NCI-H774 (cell line): ENCODE data around the gene WDR31.
"Not testable (repeated sequence)": the region's sequence is repeated elsewhere in the genome, so short reads cannot be mapped to it uniquely, and the experiment has no call there.

ENCODE experiments used
- DNase-seq: peaks from one replicate; lab custom pipeline; 2025; lab: John Stamatoyannopoulos, UW

WDR31 gene

GRCh38 chr9:113340011-113340699, at the start of gene WDR31:
TSS of gene WDR31 (minus strand) at chr9:113340275. CDS start at chr9:113332022, 8,253 bp downstream.
- DNase-seq: peak; percentile 83

GRCh38 chr9:113389451-113389850, 49.4 kb upstream of the WDR31 start:
- DNase-seq: no peak

GRCh38 chr9:113388833-113389232, 48.8 kb upstream of the WDR31 start:
- DNase-seq: no peak

GRCh38 chr9:113387560-113388230, 47.6 kb upstream of the WDR31 start:
- DNase-seq: no peak

GRCh38 chr9:113386571-113387393, 46.7 kb upstream of the WDR31 start:
- DNase-seq: no peak

GRCh38 chr9:113381909-113382411, 41.9 kb upstream of the WDR31 start:
- no peak for DNase-seq

- not testable (repeated sequence) for DNase-seq
Observed at GRCh38 chr9:113381441-113381840, 41.4 kb upstream of the WDR31 start.

- DNase-seq: no peak
Observed at GRCh38 chr9:113380869-113381378, 40.8 kb upstream of the WDR31 start.

GRCh38 chr9:113379829-113380210, 39.7 kb upstream of the WDR31 start:
- not testable (repeated sequence) for DNase-seq

- not testable (repeated sequence) for DNase-seq
Observed at GRCh38 chr9:113379094-113379828, 39.2 kb upstream of the WDR31 start.

- DNase-seq: peak; percentile 74
Observed at GRCh38 chr9:113376634-113377567, 36.8 kb upstream of the WDR31 start, which contains the start of gene HDHD3. TSS of gene HDHD3 (minus strand) at chr9:113376986. CDS start at chr9:113374354, 2,632 bp downstream.

GRCh38 chr9:113375057-113376023, 35.3 kb upstream of the WDR31 start:
- no peak for DNase-seq

- no peak for DNase-seq
Observed at GRCh38 chr9:113373676-113374392, 33.8 kb upstream of the WDR31 start.

- DNase-seq: no peak
Observed at GRCh38 chr9:113373256-113373655, 33.2 kb upstream of the WDR31 start.

GRCh38 chr9:113372059-113372458, 32.0 kb upstream of the WDR31 start:
- no peak for DNase-seq

- DNase-seq: no peak
Observed at GRCh38 chr9:113370806-113371325, 30.8 kb upstream of the WDR31 start.

- no peak for DNase-seq
Observed at GRCh38 chr9:113369855-113370140, 29.7 kb upstream of the WDR31 start.
